ENCODE measurements around the gene PBX1. TPM values are rescaled to one million over a fixed set of nuclear protein-coding genes. Genes with fewer than 3 reads are reported as not detected.
A peak's percentile ranks its signal among the peaks of the same experiment; 100 is the strongest.
"Not testable (repeated sequence)": the region's sequence is repeated elsewhere in the genome, so short reads cannot be mapped to it uniquely, and the experiment has no call there.

Gene PBX1
- total RNA-seq, 3 donors from 2014 or later (not counting 1 experiment from before 2014, with no cell fraction given): 0.54 to 3.5 (median 1.4) TPM

- Histone ChIP-seq H3K36me3 (ENCODE audit: control insufficient read depth, insufficient read depth, low read length) (no peaks in the 10 kb centered on the region), H3K4me1 (ENCODE audit: control insufficient read depth, insufficient read depth, low read length) (peaks cover 25% of the 10 kb centered on the region), H3K27me3 (ENCODE audit: control insufficient read depth, insufficient read depth, low read length) (peaks cover 2% of the 10 kb centered on the region), H3K4me3 (ENCODE audit: low read length) (no peak overlapping the region), H3K27ac (ENCODE audit: low read length) (no peak overlapping the region), H3K9me3 (ENCODE audit: control insufficient read depth, insufficient read depth, low read length) (no peaks in the 10 kb centered on the region)
- Mint-ChIP-seq H3K27me3 (ENCODE audit: low read depth in 2 of 2) (peaks cover 36 to 75% of the 10 kb centered on the region in 2 donors), H3K36me3 (no peaks in the 10 kb centered on the region), H3K27ac (no peak overlapping the region), H3K4me1 (peaks cover 32 to 39% of the 10 kb centered on the region in 2 donors), H3K9me3 (no peaks in the 10 kb centered on the region), H3K4me3 (no peak overlapping the region)
- ATAC-seq (no peak), DNase-seq (no peak)
- intact Hi-C loops (cut with micrococcal nuclease): loop anchor here (1.0 kb wide), 1 partner anchor 12 kb away; no protein-coding TSS in a partner anchor
- no peak for TF ChIP-seq CTCF (IDR thresholded peaks at IDR 0.05)
- 64% methylated on average over 2 of the region's 2 CpGs for WGBS (ENCODE audit: insufficient coverage)
Measured at GRCh38 chr1:164648636-164649035, 89.7 kb downstream of the PBX1 start.

GRCh38 chr1:164649146-164649545 lies 90.2 kb downstream of the PBX1 start:
- WGBS (ENCODE audit: insufficient coverage): 90% methylated on average over 2 of the region's 4 CpGs
- no peak overlapping the region for H3K4me3 Mint-ChIP-seq
- Histone ChIP-seq H3K27ac (ENCODE audit: low read length) (no peak overlapping the region), H3K9me3 (ENCODE audit: control insufficient read depth, insufficient read depth, low read length) (no peaks in the 10 kb centered on the region), H3K27me3 (ENCODE audit: control insufficient read depth, insufficient read depth, low read length) (no peaks in the 10 kb centered on the region), H3K4me3 (ENCODE audit: low read length) (no peak overlapping the region), H3K4me1 (ENCODE audit: control insufficient read depth, insufficient read depth, low read length) (peaks cover 25% of the 10 kb centered on the region), H3K36me3 (ENCODE audit: control insufficient read depth, insufficient read depth, low read length) (no peaks in the 10 kb centered on the region)
- peaks cover 37 to 74% of the 10 kb centered on the region in 2 donors for H3K27me3 Mint-ChIP-seq (ENCODE audit: low read depth in 2 of 2)
- intact Hi-C loops (cut with micrococcal nuclease): no loop called here
- H3K9me3 Mint-ChIP-seq: no peaks in the 10 kb centered on the region
- DNase-seq (no peak), ATAC-seq (no peak)
- peaks cover 32 to 39% of the 10 kb centered on the region in 2 donors for H3K4me1 Mint-ChIP-seq
- no peak overlapping the region for H3K27ac Mint-ChIP-seq
- H3K36me3 Mint-ChIP-seq: no peaks in the 10 kb centered on the region
- no peak for TF ChIP-seq CTCF (IDR thresholded peaks at IDR 0.05)

GRCh38 chr1:164650531-164650930 lies 91.5 kb downstream of the PBX1 start:
- Histone ChIP-seq H3K36me3 (ENCODE audit: control insufficient read depth, insufficient read depth, low read length) (no peaks in the 10 kb centered on the region), H3K4me3 (ENCODE audit: low read length) (no peak overlapping the region), H3K4me1 (ENCODE audit: control insufficient read depth, insufficient read depth, low read length) (peaks cover 25% of the 10 kb centered on the region), H3K27me3 (ENCODE audit: control insufficient read depth, insufficient read depth, low read length) (no peaks in the 10 kb centered on the region), H3K9me3 (ENCODE audit: control insufficient read depth, insufficient read depth, low read length) (no peaks in the 10 kb centered on the region), H3K27ac (ENCODE audit: low read length) (no peak overlapping the region)
- DNase-seq (no peak), ATAC-seq (no peak)
- 84% methylated on average over 2 of the region's 2 CpGs for WGBS (ENCODE audit: insufficient coverage)
- Mint-ChIP-seq H3K4me3 (no peak overlapping the region), H3K27ac (no peak overlapping the region), H3K27me3 (ENCODE audit: low read depth in 2 of 2) (peaks cover 39 to 72% of the 10 kb centered on the region in 2 donors), H3K9me3 (no peaks in the 10 kb centered on the region), H3K4me1 (peaks cover 32 to 39% of the 10 kb centered on the region in 2 donors), H3K36me3 (no peaks in the 10 kb centered on the region)
- TF ChIP-seq CTCF (IDR thresholded peaks at IDR 0.05): no peak
- intact Hi-C loops (cut with micrococcal nuclease): no loop called here

GRCh38 chr1:164651351-164651951 lies 92.5 kb downstream of the PBX1 start:
- Histone ChIP-seq H3K4me3 (ENCODE audit: low read length) (no peak overlapping the region), H3K36me3 (ENCODE audit: control insufficient read depth, insufficient read depth, low read length) (no peaks in the 10 kb centered on the region), H3K27ac (ENCODE audit: low read length) (no peak overlapping the region), H3K27me3 (ENCODE audit: control insufficient read depth, insufficient read depth, low read length) (no peaks in the 10 kb centered on the region), H3K4me1 (ENCODE audit: control insufficient read depth, insufficient read depth, low read length) (peaks cover 25% of the 10 kb centered on the region), H3K9me3 (ENCODE audit: control insufficient read depth, insufficient read depth, low read length) (no peaks in the 10 kb centered on the region)
- intact Hi-C loops (cut with micrococcal nuclease): no loop called here
- Mint-ChIP-seq H3K27ac (peak overlapping the region; percentile 19 to 78), H3K4me3 (peak overlapping the region; percentile 73), H3K27me3 (ENCODE audit: low read depth in 2 of 2) (peaks cover 40 to 66% of the 10 kb centered on the region in 2 donors), H3K9me3 (no peaks in the 10 kb centered on the region), H3K36me3 (no peaks in the 10 kb centered on the region), H3K4me1 (peaks cover 32 to 39% of the 10 kb centered on the region in 2 donors)
- no peak for TF ChIP-seq CTCF (IDR thresholded peaks at IDR 0.05)
- WGBS (ENCODE audit: insufficient coverage): 5% methylated on average over 13 of the region's 13 CpGs
- DNase-seq (peak; percentile 17 to 20), ATAC-seq (peak; percentile 57 to 82 (median 80))

GRCh38 chr1:164652969-164653368 lies 94.0 kb downstream of the PBX1 start:
- H3K36me3 ChIP-seq (ENCODE audit: control insufficient read depth, insufficient read depth, low read length); H3K27ac Mint-ChIP-seq; ATAC-seq; H3K4me3 Mint-ChIP-seq; H3K4me3 ChIP-seq (ENCODE audit: low read length); H3K9me3 Mint-ChIP-seq; H3K9me3 ChIP-seq (ENCODE audit: control insufficient read depth, insufficient read depth, low read length); H3K27ac ChIP-seq (ENCODE audit: low read length); H3K27me3 ChIP-seq (ENCODE audit: control insufficient read depth, insufficient read depth, low read length); intact Hi-C loops (cut with micrococcal nuclease); H3K36me3 Mint-ChIP-seq; DNase-seq: not testable (repeated sequence)
- WGBS (ENCODE audit: insufficient coverage): 92% methylated on average over 5 of the region's 6 CpGs
- H3K27me3 Mint-ChIP-seq (ENCODE audit: low read depth in 2 of 2): peaks cover 38 to 70% of the 10 kb centered on the region in 2 donors
- H3K4me1 ChIP-seq (ENCODE audit: control insufficient read depth, insufficient read depth, low read length): peaks cover 23% of the 10 kb centered on the region
- H3K4me1 Mint-ChIP-seq: peaks cover 32 to 37% of the 10 kb centered on the region in 2 donors
